Stimulated activated CD8-positive, alpha-beta memory T cell treated with anti-CD3 and anti-CD28 coated beads, Interleukin-7, amount 100 ng/mL, for 24 hours (primary cell): ENCODE measurements around the gene CFC1.
"Not testable (repeated sequence)": the region's sequence is repeated elsewhere in the genome, so short reads cannot be mapped to it uniquely, and the experiment has no call there.

Experiments
- DNase-seq: peaks from one replicate; pipeline ENCODE4 v3.0.0-alpha.2; 2020; ENCODE audit warnings: low read depth

The CFC1 gene

GRCh38 chr2:130583582-130583981 is 15.8 kb downstream of the CFC1 start:
- not testable (repeated sequence) for DNase-seq

- DNase-seq = not testable (repeated sequence)
Observed at GRCh38 chr2:130582970-130583369, 16.4 kb downstream of the CFC1 start.

- DNase-seq = not testable (repeated sequence)
Observed at GRCh38 chr2:130581491-130581890, 17.9 kb downstream of the CFC1 start.

DNA sequence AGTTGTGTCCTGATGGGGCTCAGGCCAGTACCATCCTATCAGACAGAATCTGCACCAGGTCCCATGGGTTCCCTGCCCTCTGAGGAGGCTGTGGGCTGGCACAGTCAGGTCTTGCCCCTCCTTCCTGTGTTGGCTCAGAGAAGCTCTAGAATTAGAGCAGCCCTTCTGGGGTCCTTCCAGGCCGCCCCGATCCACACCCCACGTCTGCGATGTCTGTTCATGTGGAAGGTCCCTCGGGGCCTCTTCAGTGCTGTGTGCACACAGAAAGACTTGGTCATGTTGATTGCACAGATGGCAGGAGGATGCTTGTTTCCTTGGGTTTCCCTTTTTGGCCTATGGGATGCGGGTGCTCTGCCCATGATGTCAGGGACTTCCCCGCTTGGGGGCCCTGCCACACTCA is 20.3 kb downstream of the CFC1 start:
- DNase-seq = not testable (repeated sequence)

DNA sequence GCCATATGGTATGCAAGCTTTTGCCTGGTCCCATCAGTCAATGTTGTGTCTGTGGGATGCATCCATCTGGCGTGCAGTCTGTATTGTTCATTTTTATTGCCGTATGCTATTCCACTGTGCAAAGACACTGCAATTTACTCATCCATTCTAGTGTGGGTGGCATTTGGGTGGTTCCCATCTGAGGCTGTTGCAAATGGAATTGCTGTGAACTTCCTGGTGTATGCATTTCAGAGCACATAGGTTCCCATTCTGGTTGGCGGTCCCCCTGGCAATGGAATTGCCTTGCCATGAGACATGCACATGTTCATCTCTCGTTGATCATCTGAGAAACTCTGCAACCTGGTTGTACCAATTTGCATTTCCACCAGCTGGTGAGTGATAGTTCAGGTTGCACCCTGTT is 21.8 kb downstream of the CFC1 start:
- DNase-seq = not testable (repeated sequence)

GRCh38 chr2:130576209-130576784 is 23.1 kb downstream of the CFC1 start:
- not testable (repeated sequence) for DNase-seq

DNA sequence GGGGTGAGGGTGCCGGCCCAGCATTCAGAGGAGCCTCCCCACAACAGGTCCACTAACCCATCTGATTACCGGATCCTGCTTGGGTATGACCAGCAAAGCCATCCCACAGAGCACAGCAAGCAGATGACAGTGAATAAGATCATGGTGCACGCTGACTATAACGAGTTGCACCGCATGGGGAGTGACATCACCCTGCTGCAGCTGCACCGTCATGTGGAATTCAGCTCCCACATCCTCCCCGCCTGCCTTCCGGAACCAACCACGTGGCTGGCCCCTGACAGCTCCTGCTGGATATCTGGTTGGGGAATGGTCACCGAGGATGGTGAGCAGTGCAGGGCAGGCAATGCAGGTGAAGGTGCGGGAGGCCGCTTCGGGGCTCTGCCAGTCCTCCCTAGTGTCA is 25.1 kb downstream of the CFC1 start:
- DNase-seq = not testable (repeated sequence)

DNA sequence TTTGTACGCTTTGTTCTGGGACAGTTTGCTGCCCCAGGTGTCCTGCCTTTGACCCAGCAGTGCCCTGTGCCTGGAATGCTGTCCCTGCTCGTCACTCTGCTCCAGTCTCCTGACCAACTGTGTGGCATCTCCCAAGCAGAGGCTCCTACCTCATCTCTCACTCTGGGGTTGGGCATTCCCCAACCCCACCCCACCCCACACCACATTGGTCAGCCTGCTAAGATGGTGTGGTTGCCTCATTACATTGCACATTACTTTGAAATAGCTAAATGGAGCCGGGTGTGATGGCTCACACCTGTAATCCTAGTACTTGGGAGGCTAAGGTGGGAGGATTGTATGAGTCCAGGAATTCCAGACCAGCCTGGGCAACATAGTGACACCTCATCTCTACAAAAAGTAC is 27.4 kb downstream of the CFC1 start:
- not testable (repeated sequence) for DNase-seq

DNA sequence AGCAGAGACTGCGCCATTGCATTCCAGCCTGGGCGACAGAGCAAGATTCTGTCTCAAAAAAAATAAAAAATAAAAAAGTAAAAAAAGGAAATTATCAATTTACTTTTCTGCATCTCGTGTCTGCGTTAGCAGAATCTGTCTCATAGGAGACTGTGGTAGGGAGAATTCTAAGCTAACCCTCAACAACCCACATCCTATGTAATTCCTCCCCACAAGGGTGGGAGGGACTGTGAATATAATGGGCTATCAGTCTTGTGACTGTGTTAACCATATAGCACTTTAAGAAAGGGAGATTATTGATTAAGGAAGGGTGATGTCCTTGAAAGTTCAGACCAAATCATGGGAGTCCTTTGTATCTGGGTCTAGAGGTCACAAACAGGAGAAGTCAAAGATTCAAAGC is 33.2 kb downstream of the CFC1 start:
- not testable (repeated sequence) for DNase-seq

- not testable (repeated sequence) for DNase-seq
Observed at GRCh38 chr2:130556441-130556840, 42.9 kb downstream of the CFC1 start.

DNA sequence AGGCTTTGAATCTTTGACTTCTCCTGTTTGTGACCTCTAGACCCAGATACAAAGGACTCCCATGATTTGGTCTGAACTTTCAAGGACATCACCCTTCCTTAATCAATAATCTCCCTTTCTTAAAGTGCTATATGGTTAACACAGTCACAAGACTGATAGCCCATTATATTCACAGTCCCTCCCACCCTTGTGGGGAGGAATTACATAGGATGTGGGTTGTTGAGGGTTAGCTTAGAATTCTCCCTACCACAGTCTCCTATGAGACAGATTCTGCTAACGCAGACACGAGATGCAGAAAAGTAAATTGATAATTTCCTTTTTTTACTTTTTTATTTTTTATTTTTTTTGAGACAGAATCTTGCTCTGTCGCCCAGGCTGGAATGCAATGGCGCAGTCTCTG is 45.2 kb downstream of the CFC1 start:
- DNase-seq = not testable (repeated sequence)

DNA sequence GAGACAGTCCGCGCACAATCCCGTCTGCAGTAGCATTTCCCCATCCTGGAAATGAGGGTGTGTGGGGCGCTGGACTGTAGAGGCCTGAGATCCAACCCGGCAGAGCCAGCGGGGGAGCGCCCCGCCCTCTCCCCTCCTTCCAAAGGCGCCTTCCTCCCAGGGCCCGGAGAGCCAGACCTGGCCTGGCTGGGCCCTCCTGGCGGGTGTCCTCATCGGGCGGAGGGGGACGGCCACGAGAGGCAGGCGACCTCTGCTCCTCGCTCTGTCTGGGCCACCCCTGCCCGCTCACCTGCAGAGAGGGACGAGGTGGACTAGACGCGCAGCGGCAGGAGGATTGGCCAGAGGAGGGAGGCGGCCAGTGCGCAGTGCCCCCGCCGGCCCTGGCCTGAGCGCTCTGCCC is 49.9 kb downstream of the CFC1 start:
- DNase-seq = not testable (repeated sequence)

DNA sequence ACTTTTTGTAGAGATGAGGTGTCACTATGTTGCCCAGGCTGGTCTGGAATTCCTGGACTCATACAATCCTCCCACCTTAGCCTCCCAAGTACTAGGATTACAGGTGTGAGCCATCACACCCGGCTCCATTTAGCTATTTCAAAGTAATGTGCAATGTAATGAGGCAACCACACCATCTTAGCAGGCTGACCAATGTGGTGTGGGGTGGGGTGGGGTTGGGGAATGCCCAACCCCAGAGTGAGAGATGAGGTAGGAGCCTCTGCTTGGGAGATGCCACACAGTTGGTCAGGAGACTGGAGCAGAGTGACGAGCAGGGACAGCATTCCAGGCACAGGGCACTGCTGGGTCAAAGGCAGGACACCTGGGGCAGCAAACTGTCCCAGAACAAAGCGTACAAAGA is 51.0 kb downstream of the CFC1 start:
- DNase-seq = not testable (repeated sequence)

DNA sequence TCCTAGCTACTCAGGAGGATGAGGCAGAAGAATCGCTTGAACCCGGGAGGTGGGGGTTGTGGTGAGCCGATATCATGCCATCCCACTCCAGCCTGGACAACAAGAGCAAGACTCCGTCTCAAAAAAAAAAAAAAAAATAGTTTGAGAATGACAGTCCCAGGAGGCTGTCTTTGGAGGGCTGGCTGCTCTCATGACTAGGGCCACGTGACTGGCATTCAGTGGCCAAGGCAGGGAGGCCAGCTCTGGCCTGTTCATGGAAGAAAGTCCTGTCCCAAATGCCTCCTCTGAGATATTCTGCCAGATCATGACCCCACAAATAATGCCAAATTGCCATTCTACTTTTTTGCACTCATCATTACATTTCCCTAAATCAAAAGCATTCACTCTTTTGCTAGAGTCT is 54.4 kb downstream of the CFC1 start:
- DNase-seq = not testable (repeated sequence)

DNA sequence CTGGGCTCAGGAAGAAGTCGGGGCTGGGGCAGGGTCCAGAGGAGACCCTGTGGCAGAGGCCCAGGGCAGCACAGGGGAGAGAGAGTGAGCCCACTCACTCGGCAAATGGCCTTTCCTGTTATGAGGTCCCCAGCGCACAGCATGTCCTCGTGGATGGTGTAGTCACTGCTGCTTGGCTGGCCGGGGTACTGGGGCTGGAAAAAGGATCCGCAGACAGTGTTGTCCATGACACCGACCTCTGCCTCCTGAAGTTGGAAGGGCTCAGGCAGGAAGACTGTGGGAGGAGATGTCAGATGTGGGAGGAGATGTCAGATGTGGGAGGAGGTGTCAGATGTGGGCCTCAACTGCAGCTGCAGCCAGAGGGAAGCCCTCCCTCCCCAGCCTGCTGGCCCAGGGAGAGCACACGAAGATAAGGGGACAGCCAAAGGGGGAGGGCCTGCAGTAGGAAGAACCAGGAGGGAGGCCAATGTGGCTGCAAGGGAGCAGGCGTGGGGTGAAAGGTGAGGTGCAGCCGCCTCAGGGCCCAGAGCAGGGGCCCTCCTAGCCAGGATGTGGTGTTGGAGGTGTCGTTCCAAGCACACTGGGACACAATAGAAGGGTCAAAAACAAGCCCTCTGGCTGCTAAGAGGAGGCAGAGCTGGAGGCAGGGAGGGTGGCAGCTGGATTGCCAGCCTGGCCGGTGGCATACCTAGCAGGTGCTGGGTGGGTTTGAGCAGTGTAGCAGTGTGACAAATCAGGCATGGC is 55.4 kb downstream of the CFC1 start:
- not testable (repeated sequence) for DNase-seq

- not testable (repeated sequence) for DNase-seq
Observed at GRCh38 chr2:130542789-130543188, 56.6 kb downstream of the CFC1 start.
